Measurements from ENCODE around the gene DPCD. TPM values are rescaled to one million over a fixed set of nuclear protein-coding genes. Genes with fewer than 3 reads are reported as not detected.

DPCD gene
- total RNA-seq, 1 experiment from 2014 or later: 12.5 TPM

GRCh38 chr10:101611096-101611905, 23.2 kb downstream of the DPCD start:
- DNase-seq: no peak
- Mint-ChIP-seq H3K36me3 (ENCODE audit: insufficient read depth, unreplicated experiment) (no peaks in the 10 kb centered on the region), H3K4me1 (ENCODE audit: low read depth, unreplicated experiment) (no peaks in the 10 kb centered on the region), H3K4me3 (ENCODE audit: low read depth, unreplicated experiment) (no peak overlapping the region), H3K9me3 (ENCODE audit: low read depth, unreplicated experiment) (no peaks in the 10 kb centered on the region), H3K27ac (ENCODE audit: unreplicated experiment) (no peak overlapping the region), H3K27me3 (ENCODE audit: unreplicated experiment) (no peaks in the 10 kb centered on the region)
- intact Hi-C loops (cut with micrococcal nuclease; ENCODE audit: unreplicated experiment): no loop called here
- no TSS peak for BruUV-seq (replicated peaks)
- CTCF ChIA-PET: no interaction called here
- no peak for TF ChIP-seq CTCF (IDR thresholded peaks at IDR 0.05; ENCODE audit: unreplicated experiment)

GRCh38 chr10:101612086-101612485, 24.0 kb downstream of the DPCD start:
- H3K9me3 Mint-ChIP-seq (ENCODE audit: low read depth, unreplicated experiment): no peaks in the 10 kb centered on the region
- CTCF ChIA-PET: no interaction called here
- H3K36me3 Mint-ChIP-seq (ENCODE audit: insufficient read depth, unreplicated experiment): no peaks in the 10 kb centered on the region
- no peak for TF ChIP-seq CTCF (IDR thresholded peaks at IDR 0.05; ENCODE audit: unreplicated experiment)
- H3K4me1 Mint-ChIP-seq (ENCODE audit: low read depth, unreplicated experiment): no peaks in the 10 kb centered on the region
- intact Hi-C loops (cut with micrococcal nuclease; ENCODE audit: unreplicated experiment): no loop called here
- no peak overlapping the region for H3K4me3 Mint-ChIP-seq (ENCODE audit: low read depth, unreplicated experiment)
- no peak overlapping the region for H3K27ac Mint-ChIP-seq (ENCODE audit: unreplicated experiment)
- no peaks in the 10 kb centered on the region for H3K27me3 Mint-ChIP-seq (ENCODE audit: unreplicated experiment)
- no peak for DNase-seq
- BruUV-seq (replicated peaks): no TSS peak

GRCh38 chr10:101612872-101613271, 24.8 kb downstream of the DPCD start:
- H3K27ac Mint-ChIP-seq (ENCODE audit: unreplicated experiment): no peak overlapping the region
- no peak for TF ChIP-seq CTCF (IDR thresholded peaks at IDR 0.05; ENCODE audit: unreplicated experiment)
- no peak overlapping the region for H3K4me3 Mint-ChIP-seq (ENCODE audit: low read depth, unreplicated experiment)
- H3K9me3 Mint-ChIP-seq (ENCODE audit: low read depth, unreplicated experiment): no peaks in the 10 kb centered on the region
- no TSS peak for BruUV-seq (replicated peaks)
- no peak for DNase-seq
- intact Hi-C loops (cut with micrococcal nuclease; ENCODE audit: unreplicated experiment): no loop called here
- H3K27me3 Mint-ChIP-seq (ENCODE audit: unreplicated experiment): no peaks in the 10 kb centered on the region
- CTCF ChIA-PET: no interaction called here
- H3K4me1 Mint-ChIP-seq (ENCODE audit: low read depth, unreplicated experiment): no peaks in the 10 kb centered on the region
- no peaks in the 10 kb centered on the region for H3K36me3 Mint-ChIP-seq (ENCODE audit: insufficient read depth, unreplicated experiment)

GRCh38 chr10:101613646-101614045, 25.5 kb downstream of the DPCD start:
- Mint-ChIP-seq H3K27ac (ENCODE audit: unreplicated experiment) (no peak overlapping the region), H3K4me1 (ENCODE audit: low read depth, unreplicated experiment) (no peaks in the 10 kb centered on the region), H3K36me3 (ENCODE audit: insufficient read depth, unreplicated experiment) (no peaks in the 10 kb centered on the region), H3K4me3 (ENCODE audit: low read depth, unreplicated experiment) (no peak overlapping the region), H3K9me3 (ENCODE audit: low read depth, unreplicated experiment) (no peaks in the 10 kb centered on the region), H3K27me3 (ENCODE audit: unreplicated experiment) (no peaks in the 10 kb centered on the region)
- no TSS peak for BruUV-seq (replicated peaks)
- intact Hi-C loops (cut with micrococcal nuclease; ENCODE audit: unreplicated experiment): no loop called here
- CTCF ChIA-PET: no interaction called here
- no peak for TF ChIP-seq CTCF (IDR thresholded peaks at IDR 0.05; ENCODE audit: unreplicated experiment)
- DNase-seq: no peak

Measured in Calu3 (cell line).